Measurements from ENCODE around the gene HS6ST2. TPM values are rescaled to one million over a fixed set of nuclear protein-coding genes. Genes with fewer than 3 reads are reported as not detected.

The HS6ST2 gene
- polyA plus RNA-seq, 1 of the 3 experiments (the other 2 are of a cell fraction): 0.05 TPM

Small RNAs within 50 kb of the gene (small RNA-seq; reads per million reads assigned to genes)
- 0 to 1.1 (median 0.52) reads per million in 7 experiments for gene RNU6-98P
- 0 reads per million in 7 experiments for gene Z82205.1

Other genes starting within 250 kb of the HS6ST2 start
- gene USP26, start 138.5 kb upstream of the HS6ST2 start, polyA plus RNA-seq (2012; rRNA removed): not detected in 2 replicates

All from SK-N-SH (cell line).